ENCODE data around the gene NNMT.

The NNMT gene

DNA sequence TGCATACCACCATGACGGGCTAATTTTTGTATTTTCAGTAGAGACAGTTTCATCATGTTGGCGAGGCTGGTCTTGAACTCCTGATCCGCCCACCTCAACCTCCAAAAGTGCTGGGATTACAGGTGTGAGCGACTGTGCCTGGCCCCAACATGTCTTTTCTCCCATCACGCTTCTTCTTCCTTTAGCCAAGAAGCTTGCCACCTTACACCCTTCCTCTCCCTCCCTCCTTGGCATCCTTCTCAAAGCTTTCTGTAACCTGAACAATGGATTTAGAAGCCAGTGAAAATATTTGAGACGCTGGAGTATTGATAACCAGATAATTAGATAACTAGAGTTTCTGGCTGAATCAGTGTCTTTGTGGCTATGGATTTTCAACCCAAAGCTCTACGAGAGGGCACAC, 11.3 kb upstream of the NNMT start:
- DNase-seq (ENCODE audit: low read depth in 2 of 2): no peak

DNA sequence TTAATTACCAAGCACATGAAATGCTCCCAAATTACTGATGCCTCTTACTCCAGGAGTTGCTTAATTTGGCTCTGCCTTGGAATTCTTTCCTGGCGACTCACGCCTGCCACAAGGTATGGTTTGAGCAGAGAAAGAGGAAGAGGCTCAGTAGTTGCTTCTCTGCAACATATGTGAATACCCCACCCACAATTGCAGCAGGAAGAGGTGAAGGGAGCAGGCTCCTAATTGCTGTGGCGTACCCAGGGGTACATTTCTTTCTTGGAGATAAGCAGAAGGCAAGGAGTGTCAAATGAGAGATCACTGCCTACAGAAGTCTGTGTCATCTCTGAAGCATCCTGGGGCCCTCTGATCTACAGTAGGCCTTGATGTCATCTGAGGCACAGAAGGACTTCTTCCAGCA, 10.6 kb upstream of the NNMT start:
- no peak for DNase-seq (ENCODE audit: low read depth in 2 of 2)

DNA sequence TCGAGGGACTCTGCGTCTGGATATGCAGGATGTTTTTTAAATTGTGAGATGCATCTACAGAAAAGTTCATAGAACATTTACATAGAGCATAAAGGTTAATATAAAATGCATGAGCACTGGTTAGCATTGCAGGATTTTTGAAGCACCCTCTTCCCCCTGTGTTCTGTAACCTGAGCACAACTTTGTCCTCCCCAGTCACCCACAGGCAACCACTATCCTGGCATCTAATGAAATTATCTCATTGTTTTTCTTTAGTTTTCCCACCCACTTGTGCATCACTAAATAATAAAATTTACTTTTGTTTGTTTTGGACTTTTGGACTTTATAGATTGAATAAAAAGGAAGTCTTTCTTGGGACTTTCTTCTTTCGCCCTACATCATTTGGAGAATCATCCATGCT, 10.0 kb upstream of the NNMT start:
- DNase-seq (ENCODE audit: low read depth in 2 of 2): no peak

DNA sequence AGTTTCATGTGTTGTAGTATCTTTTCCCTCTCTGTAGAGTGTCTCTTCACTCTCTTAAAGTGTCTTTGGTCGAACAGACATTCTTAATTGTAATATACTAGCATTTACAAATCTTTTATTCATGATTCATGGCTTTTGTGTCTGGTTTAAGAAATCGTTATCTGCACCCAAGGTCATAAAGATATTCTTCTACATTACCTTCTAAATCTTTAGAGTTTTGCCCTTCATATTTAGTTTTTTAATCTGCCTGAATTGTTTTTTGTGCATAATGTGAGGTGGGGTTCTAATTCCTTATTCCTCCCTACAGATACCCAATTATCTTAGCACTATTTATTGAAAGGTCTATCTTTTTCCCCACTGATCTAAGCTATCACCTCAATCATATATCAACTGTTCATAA, 9.0 kb upstream of the NNMT start:
- DNase-seq (ENCODE audit: low read depth in 2 of 2): no peak

DNA sequence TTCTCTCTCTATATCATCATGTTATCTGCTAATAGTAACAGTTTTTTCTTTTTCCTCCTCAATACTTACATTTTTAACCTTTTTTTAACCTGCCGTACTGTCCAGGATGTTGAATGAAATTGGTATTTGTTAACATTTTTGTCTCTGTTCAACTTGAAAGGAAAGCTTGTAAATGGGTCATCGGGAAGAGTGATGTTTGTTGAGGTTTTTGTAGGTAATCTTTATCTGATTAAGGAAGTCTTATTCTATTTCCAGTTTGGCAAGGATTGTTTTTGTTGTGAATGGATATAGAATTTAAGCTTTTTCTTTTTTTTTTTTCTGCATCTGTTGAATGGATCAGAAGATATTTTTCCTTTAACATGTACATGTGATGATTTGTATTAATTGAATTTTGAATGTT, 8.1 kb upstream of the NNMT start:
- no peak for DNase-seq (ENCODE audit: low read depth in 2 of 2)

DNA sequence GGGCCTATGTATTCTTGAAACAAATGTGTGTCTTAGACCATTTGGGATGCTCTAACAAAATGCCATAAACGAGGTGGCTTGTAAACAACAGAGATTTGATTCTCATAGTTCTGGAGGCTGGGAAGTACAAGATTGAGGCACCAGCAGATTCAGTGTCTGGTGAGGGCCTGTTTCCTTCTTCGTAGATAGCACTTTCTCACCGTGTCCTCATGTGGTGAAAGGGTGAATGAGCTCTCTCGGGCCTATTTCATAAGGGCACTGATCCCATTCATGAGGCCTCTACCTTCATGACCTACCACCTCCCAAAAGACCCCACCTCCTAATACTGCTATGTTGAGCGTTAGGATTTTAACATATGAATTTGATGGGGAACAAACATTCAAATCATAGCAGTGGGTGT, 6.4 kb upstream of the NNMT start:
- no peak for DNase-seq (ENCODE audit: low read depth in 2 of 2)

DNA sequence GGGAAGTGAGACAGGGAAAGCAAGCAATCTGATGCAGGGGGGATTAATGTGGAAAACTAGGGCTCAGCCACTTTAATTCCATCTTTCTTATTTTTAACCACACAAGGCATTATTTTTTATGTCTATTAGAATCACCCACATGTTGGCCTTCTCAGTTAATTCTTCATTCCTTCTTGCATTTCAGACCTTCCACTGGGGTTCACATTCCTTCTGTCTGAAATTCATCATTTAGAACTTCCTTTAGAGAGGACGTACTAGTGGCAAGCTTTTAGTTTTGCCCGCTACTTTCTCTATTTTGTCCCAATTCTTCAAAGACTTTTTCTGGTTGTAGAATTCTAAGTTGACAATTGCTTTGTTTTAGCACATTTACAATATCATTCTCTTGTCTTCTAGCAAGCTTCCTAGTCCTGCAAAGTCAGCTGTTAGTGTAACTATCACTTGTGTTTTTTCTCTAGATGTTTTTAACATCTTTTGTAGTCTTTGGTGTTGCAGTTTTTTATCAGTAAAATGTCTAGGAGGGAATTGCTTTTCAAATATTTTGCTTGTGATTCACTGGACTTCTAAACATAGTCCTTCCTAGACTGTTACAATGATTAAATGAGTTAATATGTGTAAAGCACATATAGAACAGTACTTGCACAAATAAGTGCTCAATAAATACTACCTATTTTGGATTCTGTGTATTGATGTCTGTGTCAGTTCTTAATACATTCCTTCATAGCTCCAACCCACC, 5.5 kb upstream of the NNMT start:
- no peak for DNase-seq (ENCODE audit: low read depth in 2 of 2)

DNA sequence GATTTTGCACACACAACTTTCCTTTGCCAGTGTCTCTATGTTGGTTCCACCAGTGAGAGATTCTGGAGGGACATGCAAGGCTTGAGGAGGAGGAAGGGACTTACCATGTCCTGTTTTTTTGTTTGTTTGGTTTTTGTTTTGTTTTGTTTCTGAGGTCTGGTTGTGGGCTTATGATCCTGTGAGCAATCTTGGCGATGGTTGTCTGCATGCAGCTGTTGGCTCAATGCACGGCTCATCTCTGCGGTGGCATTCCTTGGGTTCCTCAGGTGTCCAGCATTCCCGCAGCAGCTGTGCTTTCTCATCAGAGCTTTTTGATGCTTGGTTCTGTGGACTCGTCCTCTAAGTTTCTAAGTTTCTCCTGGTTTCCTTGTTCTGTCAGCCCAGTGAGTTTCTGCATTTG, 4.8 kb upstream of the NNMT start:
- no peak for DNase-seq (ENCODE audit: low read depth in 2 of 2)

DNA sequence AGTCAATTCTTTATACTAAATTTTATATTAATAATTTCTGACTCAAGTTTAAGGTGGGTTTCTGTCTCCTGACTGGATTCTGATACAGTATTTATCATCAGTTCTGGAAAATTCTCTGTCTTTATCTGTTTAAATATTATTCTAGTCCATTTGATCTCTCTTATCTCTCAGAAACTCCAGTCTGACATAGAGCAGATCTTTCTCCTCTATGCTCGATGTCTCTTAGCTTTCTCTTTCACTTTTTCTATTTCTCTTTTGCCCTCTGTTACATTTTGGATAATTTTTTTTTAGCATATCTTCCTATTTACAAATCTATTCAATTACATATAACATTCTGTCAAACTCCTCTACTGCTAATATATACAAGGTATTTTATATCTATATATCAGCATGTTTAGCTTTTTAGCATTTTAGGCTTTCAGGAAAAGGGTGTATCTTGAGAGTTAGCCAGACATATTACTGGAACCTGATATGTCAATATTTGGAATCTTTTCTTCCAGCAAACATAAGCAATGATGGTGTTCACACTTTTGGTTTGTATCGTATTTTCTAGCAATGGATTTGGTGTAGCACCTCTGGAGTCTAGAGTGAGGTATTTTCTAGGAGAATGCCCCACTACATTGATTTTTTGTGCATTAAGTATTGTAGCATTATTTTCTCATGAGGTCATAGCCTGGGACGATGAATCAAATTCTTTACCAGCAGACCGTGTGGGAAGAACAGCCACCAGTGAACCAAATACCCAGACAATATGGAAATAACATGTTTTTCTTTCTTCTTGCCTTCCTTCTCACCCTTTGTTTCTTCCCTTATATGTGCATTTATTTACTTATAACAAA, 4.1 kb upstream of the NNMT start:
- DNase-seq (ENCODE audit: low read depth in 2 of 2): peak; percentile 78 to 79

DNA sequence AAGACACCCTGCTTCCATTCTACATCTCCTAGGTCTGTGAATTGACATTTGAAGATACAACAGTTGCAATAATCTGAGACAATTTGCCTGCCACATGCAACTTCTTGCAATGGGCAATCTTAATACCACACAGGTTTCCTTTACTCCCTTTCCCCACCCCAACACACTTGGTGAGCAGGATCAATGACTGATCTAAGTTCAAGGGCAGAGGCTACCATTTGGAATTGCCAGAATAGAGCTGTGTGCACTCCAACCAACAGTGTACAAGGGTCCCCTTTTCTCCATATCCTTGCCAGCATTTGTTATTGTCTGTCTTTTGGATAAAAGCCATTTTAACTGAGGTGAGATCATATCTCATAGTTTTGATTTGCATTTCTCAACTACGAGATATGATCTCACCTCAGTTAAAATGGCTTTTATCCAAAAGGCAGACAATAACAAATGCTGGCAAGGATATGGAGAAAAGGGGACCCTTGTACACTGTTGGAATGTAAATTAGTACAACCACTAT, 2.9 kb upstream of the NNMT start:
- DNase-seq (ENCODE audit: low read depth in 2 of 2): no peak

DNA sequence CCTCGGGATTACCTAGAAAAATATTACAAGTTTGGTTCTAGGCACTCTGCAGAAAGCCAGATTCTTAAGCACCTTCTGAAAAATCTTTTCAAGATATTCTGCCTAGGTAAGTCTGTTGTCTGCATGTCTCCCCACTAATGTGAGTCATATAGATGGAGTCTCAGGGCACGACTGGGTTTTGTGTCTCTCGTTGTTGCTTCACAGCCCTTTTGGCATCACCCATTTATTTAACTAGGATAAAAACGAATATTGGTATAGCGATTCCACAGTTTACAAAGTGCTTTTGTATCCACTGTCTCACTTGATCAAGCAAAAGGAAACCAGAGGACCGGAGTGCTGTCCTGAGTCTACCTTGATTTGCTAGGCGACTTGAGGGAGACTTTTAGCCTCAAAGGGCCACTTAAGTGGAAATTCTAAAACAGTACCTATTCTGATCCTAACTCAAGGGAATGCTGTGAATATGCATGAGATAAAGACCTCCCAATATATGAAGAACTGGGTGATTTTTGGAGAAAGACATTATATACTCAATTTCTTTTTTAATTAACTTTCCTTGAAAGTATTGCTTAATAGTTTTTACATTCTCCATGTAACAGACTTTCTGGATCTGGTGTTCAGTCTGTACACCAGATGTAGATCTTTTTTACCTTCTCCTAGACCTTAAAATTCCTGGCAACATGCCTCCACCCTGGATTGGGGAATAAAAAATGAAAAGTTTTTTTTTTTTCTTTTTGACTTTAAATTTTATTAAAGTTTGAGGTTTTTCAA, 590 bp downstream of the NNMT start:
- DNase-seq (ENCODE audit: low read depth in 2 of 2): no peak

DNA sequence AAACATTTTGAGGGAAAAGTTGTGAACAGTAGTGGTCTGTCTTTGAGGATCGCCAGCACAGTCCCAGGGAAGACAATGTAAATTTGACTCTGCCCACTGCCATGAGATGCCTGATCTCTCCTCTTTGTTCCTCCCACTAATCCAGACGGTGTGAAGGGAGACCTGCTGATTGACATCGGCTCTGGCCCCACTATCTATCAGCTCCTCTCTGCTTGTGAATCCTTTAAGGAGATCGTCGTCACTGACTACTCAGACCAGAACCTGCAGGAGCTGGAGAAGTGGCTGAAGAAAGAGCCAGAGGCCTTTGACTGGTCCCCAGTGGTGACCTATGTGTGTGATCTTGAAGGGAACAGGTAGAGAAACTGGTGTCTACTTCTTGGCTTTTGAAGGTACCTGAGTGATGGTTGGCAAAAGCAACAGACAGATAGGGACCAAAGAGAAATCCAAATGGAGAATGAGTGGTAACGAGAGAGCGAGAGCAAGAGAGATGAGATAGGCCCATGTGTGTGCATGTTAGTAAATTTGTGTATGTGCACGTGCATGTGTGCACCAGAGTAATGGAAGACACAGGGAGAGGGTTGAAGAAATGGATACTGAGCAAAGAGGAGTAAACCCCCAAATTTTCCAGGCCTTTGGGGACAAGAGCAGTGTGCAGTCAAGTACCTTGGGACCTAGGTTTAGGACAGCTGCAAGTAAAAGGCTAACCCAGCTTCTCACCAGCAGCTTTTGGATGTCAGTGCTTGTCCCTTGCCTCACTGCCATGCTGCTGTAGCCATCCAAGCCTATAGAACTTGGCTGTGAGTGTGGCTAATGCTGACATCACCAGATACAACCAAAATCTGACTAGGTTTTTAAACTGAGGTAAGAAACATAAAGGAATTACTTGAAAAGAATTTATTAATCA, 1.9 kb downstream of the NNMT start:
- no peak for DNase-seq (ENCODE audit: low read depth in 2 of 2)

DNA sequence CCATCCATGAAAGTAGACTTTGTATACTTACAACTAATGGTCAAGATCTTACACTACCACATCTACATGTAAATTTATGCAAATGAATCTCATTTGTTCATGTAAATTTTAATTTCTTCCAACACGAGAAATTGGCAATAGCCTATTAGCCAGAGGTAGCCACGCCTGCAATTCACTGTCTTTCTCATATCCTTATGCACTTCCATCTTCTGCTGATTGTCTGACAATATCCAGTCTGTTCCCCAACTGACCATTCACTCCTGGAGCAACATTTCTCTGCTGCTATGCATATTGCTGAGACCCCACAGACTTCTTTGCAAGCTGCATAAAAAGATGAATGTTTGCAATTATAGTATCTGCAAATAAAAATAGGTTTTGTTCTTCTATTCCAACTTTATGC, 2.5 kb downstream of the NNMT start:
- DNase-seq (ENCODE audit: low read depth in 2 of 2): no peak

DNA sequence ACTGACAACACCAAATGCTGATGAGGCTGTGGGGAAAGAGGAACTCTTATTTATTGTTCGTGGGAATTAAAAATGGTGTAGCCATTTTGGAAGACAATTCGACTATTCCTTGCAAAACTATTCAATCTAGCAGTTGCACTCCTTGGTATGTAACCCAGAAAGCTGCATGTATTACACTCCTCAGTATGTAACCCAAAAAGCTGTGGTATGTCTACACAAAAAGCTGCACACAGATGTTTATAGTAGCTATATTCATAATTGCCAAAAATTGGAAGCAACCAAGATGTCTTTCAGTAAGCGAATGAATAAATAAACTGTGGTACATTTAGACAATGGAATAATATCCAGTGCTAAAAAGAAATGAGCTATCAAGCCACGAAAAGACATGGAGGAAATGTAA, 4.9 kb downstream of the NNMT start:
- DNase-seq (ENCODE audit: low read depth in 2 of 2): no peak

DNA sequence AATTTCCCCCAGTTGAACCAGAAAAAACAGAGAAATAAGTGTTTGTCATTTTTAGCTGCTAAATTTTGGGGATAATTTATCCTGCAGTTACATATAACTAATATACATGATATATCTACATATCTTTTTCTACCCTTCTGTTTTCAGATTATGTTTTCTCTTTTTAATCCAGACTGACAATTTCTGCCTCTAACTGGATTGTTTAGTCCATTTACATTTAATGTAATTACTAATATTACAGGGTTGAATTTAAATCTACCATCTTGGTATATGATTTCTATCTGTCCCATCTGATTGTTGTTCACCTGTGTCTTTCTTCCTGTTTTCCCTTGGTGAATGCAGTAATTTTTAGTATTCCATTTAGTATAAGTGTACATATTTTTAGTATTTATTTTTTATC, 5.7 kb downstream of the NNMT start:
- DNase-seq (ENCODE audit: low read depth in 2 of 2): no peak

DNA sequence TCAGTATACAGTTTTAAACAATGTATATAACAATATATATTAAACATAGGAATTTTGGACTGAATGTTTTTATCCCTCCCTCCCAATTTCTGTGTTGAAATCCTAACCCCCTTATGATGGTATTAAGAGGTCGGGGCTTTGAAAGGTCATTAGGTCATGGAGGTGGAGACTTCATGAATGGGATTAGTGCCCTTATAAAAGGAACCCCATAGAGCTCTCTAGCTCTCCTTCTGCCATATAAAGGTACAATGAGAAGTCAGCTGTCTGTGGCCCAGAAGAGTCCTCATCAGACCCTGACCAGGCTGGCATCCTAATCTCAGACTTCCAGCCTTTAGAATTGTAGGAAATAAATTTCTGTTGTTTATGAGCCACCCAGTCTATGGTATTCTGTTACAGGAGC, 6.5 kb downstream of the NNMT start:
- no peak for DNase-seq (ENCODE audit: low read depth in 2 of 2)

DNA sequence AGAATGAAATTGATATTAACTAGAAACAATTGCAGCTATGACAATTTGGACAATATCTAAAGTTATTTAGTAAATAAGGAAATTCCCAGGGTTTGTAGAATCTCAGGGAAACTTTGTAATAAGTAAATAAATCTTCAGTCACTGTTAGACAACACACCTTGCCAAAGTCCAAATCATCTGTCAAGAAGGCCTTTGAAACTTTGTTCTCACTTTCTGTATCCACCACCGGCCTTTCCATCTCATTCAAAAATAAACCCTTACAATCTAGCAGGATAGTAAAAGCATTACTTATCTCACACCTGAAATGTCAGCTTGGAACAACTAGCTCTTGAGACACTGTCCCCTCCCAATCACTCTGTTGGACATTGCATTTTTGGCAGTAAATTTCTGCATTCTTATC, 7.9 kb downstream of the NNMT start:
- DNase-seq (ENCODE audit: low read depth in 2 of 2): no peak

DNA sequence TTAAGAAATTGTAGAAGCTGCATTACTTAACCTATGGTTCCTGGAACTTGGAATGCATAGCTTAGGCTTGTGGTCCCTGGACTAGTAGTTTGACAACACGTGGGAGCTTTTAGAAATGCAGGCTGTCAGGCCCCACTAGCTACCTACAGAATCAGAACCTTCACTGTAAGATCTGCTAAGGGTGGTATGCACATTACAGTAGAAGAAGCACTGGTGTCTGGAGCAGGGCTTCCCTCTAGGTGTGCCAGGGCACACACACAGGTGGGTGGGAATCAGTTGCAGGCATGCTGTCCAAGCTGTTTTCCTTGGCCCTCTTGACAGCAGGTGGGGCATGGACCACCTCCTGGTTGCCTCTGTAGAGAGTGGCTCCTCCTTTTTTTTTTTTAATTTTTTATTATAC, 8.8 kb downstream of the NNMT start:
- DNase-seq (ENCODE audit: low read depth in 2 of 2): no peak

DNA sequence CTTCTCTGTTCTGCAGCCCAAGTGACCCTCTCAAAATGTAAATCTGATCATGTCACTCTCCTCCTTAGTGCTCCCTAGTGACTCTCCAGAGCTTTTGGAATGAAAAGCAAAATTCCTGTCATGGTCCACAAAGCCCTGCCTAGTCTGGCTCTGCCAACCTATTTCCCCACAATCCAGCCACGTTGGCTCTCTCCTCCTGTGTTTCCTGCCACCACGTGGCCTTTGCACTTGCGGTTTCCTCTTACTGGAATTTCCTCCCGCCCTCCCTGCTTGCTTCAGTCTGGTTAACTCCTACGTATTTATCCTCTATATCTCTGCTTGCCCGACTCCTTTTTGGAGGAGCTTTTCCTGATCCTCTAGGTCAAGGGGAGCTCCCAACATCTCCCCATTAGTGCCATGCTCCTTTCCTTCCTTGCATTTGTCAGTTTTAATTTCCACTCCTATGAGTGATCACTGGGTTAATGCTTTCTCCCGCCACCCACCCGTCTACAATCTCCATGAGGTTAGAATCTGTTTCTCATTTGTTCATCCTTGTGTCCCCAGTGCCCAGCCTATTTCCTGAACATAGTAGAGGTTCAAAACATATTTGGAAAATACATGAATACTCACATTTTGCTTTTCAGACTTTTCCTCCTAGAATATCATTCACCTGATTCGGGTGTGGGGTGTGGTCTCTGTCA, 11.5 kb downstream of the NNMT start:
- DNase-seq (ENCODE audit: low read depth in 2 of 2): peak; percentile 66 to 68

DNA sequence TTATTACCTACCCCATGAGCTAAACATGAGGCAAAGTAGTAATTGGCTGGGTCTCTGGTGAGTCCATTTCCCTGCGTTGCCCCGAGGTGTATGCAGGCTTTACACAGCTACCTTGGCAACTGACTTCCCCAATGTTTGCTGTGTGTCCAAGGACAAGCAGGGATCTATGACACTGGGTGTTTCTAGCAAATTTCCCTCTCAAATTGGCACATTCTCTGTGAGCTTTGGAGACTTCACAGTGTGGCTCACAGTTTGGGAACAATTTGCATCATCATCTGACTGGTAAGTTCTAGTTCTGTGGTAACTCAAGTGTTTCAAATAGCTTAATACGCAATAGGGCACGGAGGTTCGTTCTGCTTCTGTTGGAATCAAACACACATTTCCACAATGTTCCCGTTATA, 12.5 kb downstream of the NNMT start:
- DNase-seq (ENCODE audit: low read depth in 2 of 2): no peak

DNA sequence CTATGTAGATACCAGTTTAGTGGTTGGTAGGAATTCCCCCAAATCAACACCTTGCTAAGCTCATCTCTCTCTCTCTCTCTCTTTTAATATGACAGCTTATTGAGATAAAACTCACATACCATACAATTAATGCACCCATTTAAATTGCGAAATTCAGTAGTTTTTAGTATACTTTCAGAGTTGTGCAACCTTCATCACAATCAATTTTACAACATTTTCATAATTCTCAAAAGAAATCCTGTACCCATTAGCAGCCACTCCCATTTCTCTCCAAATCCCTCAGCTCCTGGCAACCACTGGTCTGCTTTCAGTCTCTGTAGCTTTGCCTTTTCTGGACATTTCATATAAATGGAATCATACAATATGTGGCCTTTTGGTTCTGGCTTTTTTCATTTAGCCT, 13.3 kb downstream of the NNMT start:
- DNase-seq (ENCODE audit: low read depth in 2 of 2): no peak

Measured in fibroblast of skin of left biceps (primary cell).